A549 (cell line): ENCODE data around the gene SLC6A16. TPM values are rescaled to one million over a fixed set of nuclear protein-coding genes. Genes with fewer than 3 reads are reported as not detected.

ENCODE experiments used
- ATAC-seq, 2 experiments: fragments of 200-7000 bp in 1 of 2; fragments of >200 bp in 1 of 2; cut with Nextera tagmentation in 1 of 2; cut with Tn5 transposase in 1 of 2; 3 replicates each; pipeline versions ENCODE4 v1.8.0 to v1.9.1; 2018 to 2020; ENCODE audit warnings: mild to moderate bottlenecking in 1 of 2, moderate library complexity in 1 of 2
- CTCF ChIA-PET: fragments of 300-600 bp; sonication (Branson Sonifier 250); formaldehyde crosslinking; extraction: SDS; loops from one replicate; lab custom pipeline; 2021; ENCODE audit warnings: antibody characterized with exemption, inconsistent platforms; lab: Yijun Ruan, JAX
- POLR2A ChIA-PET: fragments of 350-600 bp; formaldehyde crosslinking; extraction: SDS; loops from one replicate; lab custom pipeline; 2021; ENCODE audit warnings: antibody characterized with exemption, inconsistent platforms; lab: Yijun Ruan, JAX
- DNase-seq, 2 experiments: peaks; one replicate each; pipeline versions ENCODE4 v3.0.0 to v3.0.0-alpha.2; 2011 to 2016; ENCODE audit warnings: low read depth in 1 of 2, low spot score in 1 of 2
- FAIRE-seq: peaks from 2 replicates; lab custom pipeline; 2011; peaks lifted over from hg19 to GRCh38; lab: Jason Lieb, UNC
- H3K27ac ChIP-seq, 2 experiments: fragments of >200 bp; sonication (Bioruptor Twin); formaldehyde crosslinking; 3 replicates each; pipeline ENCODE4 v1.5.1; 2016 to 2017
- H3K4me1 ChIP-seq: fragments of >200 bp; sonication (Bioruptor Twin); formaldehyde crosslinking; 3 replicates; pipeline ENCODE4 v1.6.1; 2016
- H3K4me2 ChIP-seq: fragments of >200 bp; sonication (Bioruptor Twin); formaldehyde crosslinking; 3 replicates; pipeline ENCODE4 v1.6.1; 2016
- H3K4me3 ChIP-seq: fragments of >200 bp; sonication (Bioruptor Twin); formaldehyde crosslinking; 3 replicates; pipeline ENCODE4 v1.5.1; 2016
- H3K9me3 ChIP-seq: fragments of >200 bp; sonication (Bioruptor Twin); formaldehyde crosslinking; 3 replicates; pipeline ENCODE4 v1.6.1; 2016
- CBX2 ChIP-seq: fragments of 200-600 bp; sonication (generic); IDR thresholded peaks from 2 replicates; pipeline ENCODE4 v1.6.1; 2016; ENCODE audit warnings: low read depth, mild to moderate bottlenecking, borderline replicate concordance
- CBX8 ChIP-seq: fragments of 200-600 bp; sonication (generic); IDR thresholded peaks from 2 replicates; pipeline ENCODE4 v1.6.1; 2016
- ESRRA ChIP-seq: fragments of 150-350 bp; IDR thresholded peaks from 2 replicates; pipeline ENCODE4 v1.6.1; 2014; ENCODE audit warnings: mild to moderate bottlenecking, low read length, borderline replicate concordance
- FOSB ChIP-seq: fragments of 250-450 bp; sonication (Bioruptor Pico); IDR thresholded peaks from 2 replicates; pipeline ENCODE4 v1.5.0; 2020; ENCODE audit warnings: mild to moderate bottlenecking, moderate library complexity
- FOXS1 ChIP-seq: fragments of 250-450 bp; sonication (Bioruptor Pico); IDR thresholded peaks from 2 replicates; pipeline ENCODE4 v1.5.0; 2020; ENCODE audit warnings: mild to moderate bottlenecking, moderate library complexity
- HEYL ChIP-seq: fragments of 250-450 bp; sonication (Bioruptor Pico); IDR thresholded peaks from 2 replicates; pipeline ENCODE4 v1.8.0; 2021; ENCODE audit warnings: mild to moderate bottlenecking, moderate library complexity
- HOXA7 ChIP-seq: fragments of 250-450 bp; sonication (Bioruptor Pico); IDR thresholded peaks from 2 replicates; pipeline ENCODE4 v1.5.0; 2020; ENCODE audit warnings: mild to moderate bottlenecking, moderate library complexity
- HOXB5 ChIP-seq: fragments of 250-450 bp; sonication (Bioruptor Pico); IDR thresholded peaks from 2 replicates; pipeline ENCODE4 v1.5.0; 2020; ENCODE audit warnings: mild to moderate bottlenecking, moderate library complexity
- JUN ChIP-seq, 2 experiments: fragments of >200 bp; sonication (Bioruptor Twin); formaldehyde crosslinking; IDR thresholded peaks; 2 replicates in 1 of 2; 3 replicates in 1 of 2; pipeline ENCODE4 v1.6.1; 2016 to 2017
- JUNB ChIP-seq: fragments of >200 bp; sonication (Bioruptor Twin); formaldehyde crosslinking; IDR thresholded peaks from 2 replicates; pipeline ENCODE4 v1.6.1; 2016
- MAZ ChIP-seq: fragments of 150-350 bp; IDR thresholded peaks from 2 replicates; pipeline ENCODE4 v1.6.1; 2014; ENCODE audit warnings: antibody characterized with exemption, low read depth, low read length, borderline replicate concordance
- NFE2L2 ChIP-seq: fragments of 150-350 bp; conservative IDR thresholded peaks from 2 replicates; pipeline ENCODE4 v1.6.1; 2014; ENCODE audit warnings: low read length
- POLR2A ChIP-seq: IDR thresholded peaks from 2 replicates; pipeline ENCODE4 v1.6.1; 2012; ENCODE audit warnings: mild to moderate bottlenecking, low read length
- SREBF2 ChIP-seq: fragments of 450-650 bp; IDR thresholded peaks from 2 replicates; pipeline ENCODE4 v1.6.1; 2014; ENCODE audit warnings: mild to moderate bottlenecking, moderate library complexity
- ZC3H11A ChIP-seq: fragments of 450-650 bp; IDR thresholded peaks from 2 replicates; pipeline ENCODE4 v1.6.1; 2014; ENCODE audit warnings: antibody characterized with exemption, mild to moderate bottlenecking
- WGBS: methylation state at CpG from one replicate; pipeline ENCODE4 v1.1.6; 2017; ENCODE audit errors: missing lambda C conversion rate; 5-methylcytosine and 5-hydroxymethylcytosine counted together
- polyA plus RNA-seq, 4 experiments: library from polyadenylated mRNA; depleted of rRNA in 3 of 4; stranded (reverse); fragments of >200 nt; fragmentation: RNase III in 1 of 4; extraction: RNeasy Plus Mini Kit Qiagen cat#74134 plus additional on column Dnase treatment in 1 of 4; gene quantifications; 2 replicates in 3 of 4; 3 replicates in 1 of 4; pipeline ENCODE4 v1.2.3, GENCODE V29; 2011 to 2017
- TF ChIP-seq, protein P1 (sequence below): fragments of >200 bp; sonication (Bioruptor Twin); formaldehyde crosslinking; IDR thresholded peaks from 3 replicates; pipeline ENCODE4 v1.6.1; 2016
- TF ChIP-seq, protein P2 (sequence below): IDR thresholded peaks from 2 replicates; pipeline ENCODE4 v1.6.1; 2012; ENCODE audit warnings: low read depth, borderline replicate concordance

The SLC6A16 gene
- polyA plus RNA-seq, 2 of the 4 experiments (the other 2 are of a cell fraction), result 3.2 to 5.9 TPM

DNA sequence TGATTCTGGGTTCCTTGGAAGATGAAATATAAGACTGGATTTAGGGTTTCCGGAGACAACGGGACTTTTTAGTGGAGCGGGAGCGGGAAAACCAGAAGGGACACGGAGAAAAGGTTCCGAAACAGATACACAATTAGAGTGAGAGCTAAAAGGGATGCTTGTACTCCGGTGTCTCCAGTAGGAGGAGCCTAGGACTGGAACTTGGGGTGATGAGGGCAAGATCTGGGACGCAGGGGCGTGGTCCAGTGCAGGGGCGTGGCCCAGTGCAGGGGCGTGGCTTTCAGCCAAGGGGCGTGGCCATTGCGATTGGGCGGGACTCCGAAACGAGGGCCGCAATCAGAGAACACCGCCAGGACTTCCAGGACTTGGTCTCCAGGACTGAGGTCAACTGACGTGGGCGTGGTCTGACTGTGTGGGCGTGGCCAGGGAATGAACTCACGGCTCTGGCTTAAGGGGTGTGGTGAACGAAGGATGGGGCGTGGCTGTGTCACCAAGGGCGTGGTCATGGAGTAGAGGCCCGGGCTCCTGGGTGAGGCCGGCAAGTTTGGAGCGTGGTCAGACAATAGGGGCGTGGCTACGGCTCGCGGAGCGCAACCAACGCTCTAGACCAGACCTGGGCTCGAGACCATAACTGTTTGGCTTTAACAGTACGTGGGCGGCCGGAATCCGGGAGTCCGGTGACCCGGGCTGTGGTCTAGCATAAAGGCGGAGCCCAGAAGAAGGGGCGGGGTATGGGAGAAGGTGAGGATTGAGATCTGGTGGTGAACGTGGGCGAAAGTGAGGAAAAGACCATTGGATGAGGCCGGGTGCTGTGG, 38.5 kb upstream of the SLC6A16 start, which contains the start of gene DKKL1 (continued):
- TF ChIP-seq FOSB (no peak), ZC3H11A (no peak), CBX8 (no peak), NFE2L2 (no peak), ESRRA (no peak), HOXB5 (CRISPR knock-in tag) (no peak), SREBF2 (no peak)

DNA sequence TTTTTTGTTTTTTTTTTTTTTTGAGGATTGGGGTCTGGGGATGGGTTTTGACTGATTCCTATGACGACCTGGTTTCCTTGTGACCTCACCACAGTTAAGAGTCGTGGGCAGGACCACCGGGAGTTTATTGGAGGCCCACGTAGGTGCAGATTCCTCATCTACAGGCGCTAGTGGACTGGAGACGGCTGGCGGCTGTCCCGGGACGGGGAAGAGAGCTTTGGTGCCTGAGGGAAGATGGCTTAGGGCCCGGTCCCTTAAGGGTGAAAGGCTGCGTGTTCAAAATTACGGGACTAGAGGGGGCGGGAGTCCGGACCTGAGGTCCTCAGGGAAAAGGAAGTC, 37.9 kb upstream of the SLC6A16 start:
- Histone ChIP-seq H3K27ac (peak overlapping the region; percentile 87 to 90), H3K4me1 (peaks cover 15% of the 10 kb centered on the region; the same call in 2 of the 3 replicates), H3K4me3 (peak overlapping the region; percentile 88), H3K9me3 (no peaks in the 10 kb centered on the region), H3K4me2 (peak overlapping the region; percentile 99)
- no peak for TF ChIP-seq JUNB
- no peak for TF ChIP-seq FOXS1 (CRISPR knock-in tag)
- TF ChIP-seq, protein P1, sequence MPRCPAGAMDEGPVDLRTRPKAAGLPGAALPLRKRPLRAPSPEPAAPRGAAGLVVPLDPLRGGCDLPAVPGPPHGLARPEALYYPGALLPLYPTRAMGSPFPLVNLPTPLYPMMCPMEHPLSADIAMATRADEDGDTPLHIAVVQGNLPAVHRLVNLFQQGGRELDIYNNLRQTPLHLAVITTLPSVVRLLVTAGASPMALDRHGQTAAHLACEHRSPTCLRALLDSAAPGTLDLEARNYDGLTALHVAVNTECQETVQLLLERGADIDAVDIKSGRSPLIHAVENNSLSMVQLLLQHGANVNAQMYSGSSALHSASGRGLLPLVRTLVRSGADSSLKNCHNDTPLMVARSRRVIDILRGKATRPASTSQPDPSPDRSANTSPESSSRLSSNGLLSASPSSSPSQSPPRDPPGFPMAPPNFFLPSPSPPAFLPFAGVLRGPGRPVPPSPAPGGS, result no peak
- no peak for TF ChIP-seq HEYL (CRISPR knock-in tag)
- FAIRE-seq (no peak), ATAC-seq (peak; percentile 18 to 30; a peak in 5 of 6 replicates), DNase-seq (no peak)
- CTCF ChIA-PET, result interaction anchor here (0.6 to 2.0 kb wide), 7 partner anchors 10 to 204 kb away, joined by 3 to 10 read pairs (median 4); partner anchors contain the start of gene SLC17A7
- 2% methylated on average over 14 of the region's 14 CpGs for WGBS
- POLR2A ChIA-PET, result interaction anchor here (0.5 to 1.5 kb wide), 5 partner anchors 63 to 231 kb away, joined by 3 to 4 read pairs (median 3); partner anchors contain the start of genes ALDH16A1 and GFY

DNA sequence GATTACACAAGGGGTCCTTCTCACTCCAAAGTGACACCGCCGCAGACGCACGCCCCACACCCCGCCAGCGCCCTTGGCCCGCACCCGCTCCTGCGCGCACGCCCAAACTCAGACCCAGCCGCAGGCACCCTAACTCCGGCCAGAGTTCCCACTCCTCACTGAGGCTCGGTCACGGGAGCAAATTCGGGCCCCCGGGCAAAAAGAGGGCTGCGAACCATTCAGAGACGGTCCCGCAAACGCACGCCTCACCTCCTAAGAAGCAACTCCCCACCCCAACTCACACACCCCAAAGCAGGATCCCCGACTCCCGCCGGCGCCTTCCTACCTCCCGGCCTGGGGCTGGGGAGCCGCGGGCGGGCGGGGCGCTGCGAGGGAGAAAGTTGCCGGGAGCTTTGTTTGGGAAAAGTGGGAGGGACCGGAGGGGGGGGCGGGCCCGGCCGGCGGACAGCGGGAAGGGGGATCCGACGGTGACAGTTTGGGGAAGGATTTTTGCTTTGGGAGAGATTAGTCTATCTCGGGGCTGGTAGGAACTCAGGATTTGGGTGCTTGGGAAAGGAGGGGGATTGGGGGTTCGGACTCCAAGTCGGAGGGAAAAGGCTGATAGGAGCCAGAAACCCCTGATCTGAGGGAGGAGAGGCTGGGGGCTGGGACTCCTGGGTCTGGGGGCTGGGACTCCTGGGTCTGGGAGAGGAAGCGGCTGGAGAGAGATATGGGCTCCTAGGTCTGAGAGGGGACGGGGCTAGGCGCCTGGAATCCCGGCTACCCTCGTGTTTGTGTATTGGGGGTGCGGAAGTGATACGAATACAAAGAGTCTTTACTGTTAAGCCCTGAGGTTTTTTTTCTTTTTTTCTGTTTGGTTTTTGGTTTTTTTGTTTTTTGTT, 37.3 kb upstream of the SLC6A16 start, which contains the start of gene TEAD2:
Gene TEAD2, minus strand, starts transcription at position 369 of the 881 bp plus-strand sequence. CDS start 2,341 bp downstream, outside the sequence.
- TF ChIP-seq POLR2A (peak; percentile 24; the same call in 1 of the 2 replicates), FOSB (0 out of 2 replicates have a peak, but pooled peaks have one; percentile 1), MAZ (0 out of 2 replicates have a peak, but pooled peaks have one; percentile 11), JUN (IDR thresholded peaks at IDR 0.05) (peak; percentile 10 to 47; a peak in 2 of 5 replicates), HOXA7 (CRISPR knock-in tag) (no peak), CBX2 (no peak)
- TF ChIP-seq, protein P2, sequence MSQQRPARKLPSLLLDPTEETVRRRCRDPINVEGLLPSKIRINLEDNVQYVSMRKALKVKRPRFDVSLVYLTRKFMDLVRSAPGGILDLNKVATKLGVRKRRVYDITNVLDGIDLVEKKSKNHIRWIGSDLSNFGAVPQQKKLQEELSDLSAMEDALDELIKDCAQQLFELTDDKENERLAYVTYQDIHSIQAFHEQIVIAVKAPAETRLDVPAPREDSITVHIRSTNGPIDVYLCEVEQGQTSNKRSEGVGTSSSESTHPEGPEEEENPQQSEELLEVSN, result 0 out of 2 replicates have a peak, but pooled peaks have one; percentile 46
- 3% methylated on average over 33 of the region's 52 CpGs for WGBS
- POLR2A ChIA-PET, result interaction anchor here (0.5 to 1.5 kb wide), 13 partner anchors 10 to 962 kb away, joined by 3 to 4 read pairs (median 3); partner anchors contain the start of genes ALDH16A1, GFY and PIH1D1

More for the DNA sequence above, 37.3 kb upstream of the SLC6A16 start, which contains the start of gene TEAD2:
- DNase-seq (peak; percentile 55 to 86), ATAC-seq (peak; percentile 51 to 57), FAIRE-seq (no peak)
- CTCF ChIA-PET, result interaction anchor here (0.6 to 2.0 kb wide), 7 partner anchors 10 to 205 kb away, joined by 3 to 10 read pairs (median 4); partner anchors contain the start of gene SLC17A7
- Histone ChIP-seq H3K4me1 (peaks cover 15% of the 10 kb centered on the region; the same call in 2 of the 3 replicates), H3K4me3 (peak within 1 kb of the TSS; percentile 88), H3K27ac (peak within 1 kb of the TSS; percentile 87 to 90), H3K4me2 (peak within 1 kb of the TSS; percentile 99), H3K9me3 (no peaks in the 10 kb centered on the region)
